ENCODE data around the gene NCLN.
"Not testable (repeated sequence)": the region's sequence is repeated elsewhere in the genome, so short reads cannot be mapped to it uniquely, and the experiment has no call there.

NCLN gene

GRCh38 chr19:3185461-3186159, at the start of gene NCLN:
Gene NCLN, plus strand, starts transcription at chr19:3185930. Its CDS starts 101 bp downstream, at chr19:3186031.
- peak; percentile 97 for DNase-seq

GRCh38 chr19:3135961-3136683, 49.6 kb upstream of the NCLN start, which contains the start of gene GNA15:
Gene GNA15, plus strand, starts transcription at chr19:3136033. Its CDS starts 418 bp downstream, at chr19:3136451.
- no peak for DNase-seq

- no peak for DNase-seq
These were observed 49.1 kb upstream of the NCLN start for GRCh38 chr19:3136684-3137055.

- DNase-seq, result no peak
These were observed 48.6 kb upstream of the NCLN start for GRCh38 chr19:3137119-3137518.

- no peak for DNase-seq
These were observed 47.5 kb upstream of the NCLN start for GRCh38 chr19:3138268-3138667.

- DNase-seq, result no peak
These were observed 45.1 kb upstream of the NCLN start for GRCh38 chr19:3140667-3141038.

GRCh38 chr19:3142292-3142670, 43.4 kb upstream of the NCLN start:
- no peak for DNase-seq

- DNase-seq, result no peak
These were observed 42.9 kb upstream of the NCLN start for GRCh38 chr19:3142781-3143337.

- no peak for DNase-seq
These were observed 39.6 kb upstream of the NCLN start for GRCh38 chr19:3145909-3146676.

- no peak for DNase-seq
These were observed 39.0 kb upstream of the NCLN start for GRCh38 chr19:3146677-3147100.

GRCh38 chr19:3148503-3148902, 37.2 kb upstream of the NCLN start:
- no peak for DNase-seq

GRCh38 chr19:3149089-3149488, 36.6 kb upstream of the NCLN start:
- DNase-seq, result no peak

- DNase-seq, result no peak
These were observed 35.9 kb upstream of the NCLN start for GRCh38 chr19:3149526-3150505.

GRCh38 chr19:3150739-3151329, 34.9 kb upstream of the NCLN start:
- DNase-seq, result no peak

- no peak for DNase-seq
These were observed 33.9 kb upstream of the NCLN start for GRCh38 chr19:3151563-3152418.

GRCh38 chr19:3152419-3152780, 33.3 kb upstream of the NCLN start:
- DNase-seq, result no peak

- DNase-seq, result no peak
These were observed 32.2 kb upstream of the NCLN start for GRCh38 chr19:3153286-3154230.

GRCh38 chr19:3154447-3154846, 31.3 kb upstream of the NCLN start:
- not testable (repeated sequence) for DNase-seq

GRCh38 chr19:3154957-3155736, 30.6 kb upstream of the NCLN start:
- DNase-seq, result peak; percentile 30
